IPS-18c (cell line): Measurements from ENCODE around the gene TMED6.
A peak's percentile ranks its signal among the peaks of the same experiment; 100 is the strongest.
"Not testable (repeated sequence)": the region's sequence is repeated elsewhere in the genome, so short reads cannot be mapped to it uniquely, and the experiment has no call there.

Experiments used
- H3K4me3 ChIP-seq: 2 replicates; pipeline ENCODE4 v1.7.0; 2013; ENCODE audit warnings: low read depth, mild to moderate bottlenecking, low read length, moderate library complexity; ENCODE audit not compliant: insufficient read depth
- H3K9me3 ChIP-seq: one replicate; pipeline ENCODE4 v1.6.1; 2013; ENCODE audit warnings: mild to moderate bottlenecking, low read length, moderate library complexity; ENCODE audit not compliant: control insufficient read depth, insufficient read depth

TMED6 gene

GRCh38 chr16:69367980-69368379, 16.4 kb upstream of the TMED6 start:
- H3K9me3 ChIP-seq: no peaks in the 10 kb centered on the region
- H3K4me3 ChIP-seq: no peak overlapping the region

- Histone ChIP-seq H3K9me3 (no peaks in the 10 kb centered on the region), H3K4me3 (no peak overlapping the region)
Observed at GRCh38 chr16:69366431-69366830, 14.8 kb upstream of the TMED6 start.

GRCh38 chr16:69365901-69366300, 14.3 kb upstream of the TMED6 start:
- H3K9me3 ChIP-seq: no peaks in the 10 kb centered on the region
- H3K4me3 ChIP-seq: no peak overlapping the region

GRCh38 chr16:69364088-69364487, 12.5 kb upstream of the TMED6 start:
- no peaks in the 10 kb centered on the region for H3K9me3 ChIP-seq
- no peak overlapping the region for H3K4me3 ChIP-seq

- H3K4me3 ChIP-seq: no peak overlapping the region
- H3K9me3 ChIP-seq: no peaks in the 10 kb centered on the region
Observed at GRCh38 chr16:69363281-69363717, 11.7 kb upstream of the TMED6 start.

GRCh38 chr16:69360070-69360469, 8.5 kb upstream of the TMED6 start:
- not testable (repeated sequence) for H3K9me3 ChIP-seq, H3K4me3 ChIP-seq

- no peak overlapping the region for H3K4me3 ChIP-seq
- no peaks in the 10 kb centered on the region for H3K9me3 ChIP-seq
Observed at GRCh38 chr16:69350536-69351133, 951 bp downstream of the TMED6 start.

GRCh38 chr16:69349536-69349935, 2.0 kb downstream of the TMED6 start:
- no peak overlapping the region for H3K4me3 ChIP-seq
- no peaks in the 10 kb centered on the region for H3K9me3 ChIP-seq

GRCh38 chr16:69348222-69348621, 3.4 kb downstream of the TMED6 start:
- Histone ChIP-seq H3K4me3 (no peak overlapping the region), H3K9me3 (no peaks in the 10 kb centered on the region)

GRCh38 chr16:69346683-69347082, 4.9 kb downstream of the TMED6 start:
- H3K9me3 ChIP-seq: no peaks in the 10 kb centered on the region

GRCh38 chr16:69345923-69346322, 5.7 kb downstream of the TMED6 start:
- Histone ChIP-seq H3K9me3 (no peaks in the 10 kb centered on the region), H3K4me3 (no peak overlapping the region)

More at GRCh38 chr16:69346683-69347082, 4.9 kb downstream of the TMED6 start:
- H3K4me3 ChIP-seq: no peak overlapping the region

- Histone ChIP-seq H3K4me3 (no peak overlapping the region), H3K9me3 (no peaks in the 10 kb centered on the region)
Observed at GRCh38 chr16:69344171-69344570, 7.4 kb downstream of the TMED6 start.

GRCh38 chr16:69340095-69340644, 11.4 kb downstream of the TMED6 start:
- H3K4me3 ChIP-seq: peak overlapping the region; percentile 82
- H3K9me3 ChIP-seq: no peaks in the 10 kb centered on the region

GRCh38 chr16:69339289-69340094, 12.1 kb downstream of the TMED6 start, which contains the start of the genes COG8 and NIP7:
TSS of gene COG8 (minus strand) at chr16:69339564. CDS start at chr16:69339552, 12 bp downstream.
TSS of gene NIP7 (plus strand) at chr16:69339772. CDS start at chr16:69339830, 58 bp downstream.
- Histone ChIP-seq H3K9me3 (no peaks in the 10 kb centered on the region), H3K4me3 (peak within 1 kb of the TSS; percentile 97)

GRCh38 chr16:69338557-69339288, 12.9 kb downstream of the TMED6 start:
- Histone ChIP-seq H3K9me3 (no peaks in the 10 kb centered on the region), H3K4me3 (peak overlapping the region; percentile 97)

- H3K4me3 ChIP-seq: no peak overlapping the region
- no peaks in the 10 kb centered on the region for H3K9me3 ChIP-seq
Observed at GRCh38 chr16:69334696-69335095, 16.9 kb downstream of the TMED6 start.

- H3K9me3 ChIP-seq: no peaks in the 10 kb centered on the region
- peak within 1 kb of the TSS; percentile 83 for H3K4me3 ChIP-seq
Observed at GRCh38 chr16:69330286-69331109, 21.1 kb downstream of the TMED6 start, which contains the start of gene PDF. TSS of gene PDF (minus strand) at chr16:69330588. CDS start at chr16:69330570, 18 bp downstream.
